ENCODE measurements around the gene CIRBP.

GRCh38 chr19:1237754-1238368, 31.3 kb upstream of the CIRBP start, which contains the start of gene CBARP:
- TF ChIP-seq, protein P1, sequence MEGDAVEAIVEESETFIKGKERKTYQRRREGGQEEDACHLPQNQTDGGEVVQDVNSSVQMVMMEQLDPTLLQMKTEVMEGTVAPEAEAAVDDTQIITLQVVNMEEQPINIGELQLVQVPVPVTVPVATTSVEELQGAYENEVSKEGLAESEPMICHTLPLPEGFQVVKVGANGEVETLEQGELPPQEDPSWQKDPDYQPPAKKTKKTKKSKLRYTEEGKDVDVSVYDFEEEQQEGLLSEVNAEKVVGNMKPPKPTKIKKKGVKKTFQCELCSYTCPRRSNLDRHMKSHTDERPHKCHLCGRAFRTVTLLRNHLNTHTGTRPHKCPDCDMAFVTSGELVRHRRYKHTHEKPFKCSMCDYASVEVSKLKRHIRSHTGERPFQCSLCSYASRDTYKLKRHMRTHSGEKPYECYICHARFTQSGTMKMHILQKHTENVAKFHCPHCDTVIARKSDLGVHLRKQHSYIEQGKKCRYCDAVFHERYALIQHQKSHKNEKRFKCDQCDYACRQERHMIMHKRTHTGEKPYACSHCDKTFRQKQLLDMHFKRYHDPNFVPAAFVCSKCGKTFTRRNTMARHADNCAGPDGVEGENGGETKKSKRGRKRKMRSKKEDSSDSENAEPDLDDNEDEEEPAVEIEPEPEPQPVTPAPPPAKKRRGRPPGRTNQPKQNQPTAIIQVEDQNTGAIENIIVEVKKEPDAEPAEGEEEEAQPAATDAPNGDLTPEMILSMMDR (IDR thresholded peaks at IDR 0.05; ENCODE audit: insufficient read depth, low read depth, low read length), result no peak
- TF ChIP-seq EZH2 (IDR thresholded peaks at IDR 0.05; ENCODE audit: insufficient read depth, low read length), result no peak

All from astrocyte (in vitro differentiated cells and primary cell).